Vagina (tissue), 2 donors: ENCODE measurements around the gene HERC2.

Experiments used
- POLR2A ChIP-seq, 2 donors: fragments of 450-650 bp; IDR thresholded peaks; one replicate each; pipeline ENCODE4 v1.6.1; 2017; ENCODE audit warnings: antibody characterized with exemption in 2 of 2, mild to moderate bottlenecking in 2 of 2, moderate library complexity in 2 of 2
- TF ChIP-seq, protein P1 (sequence below), 3 experiments: fragments of 450-650 bp in 2 of 3; fragments of 200-600 bp in 1 of 3; sonication (generic) in 1 of 3; IDR thresholded peaks; one replicate each; pipeline ENCODE4 v1.5.1; 2017 to 2019; ENCODE audit warnings: antibody characterized with exemption in 3 of 3, mild to moderate bottlenecking in 2 of 3, moderate library complexity in 2 of 3

DNA sequence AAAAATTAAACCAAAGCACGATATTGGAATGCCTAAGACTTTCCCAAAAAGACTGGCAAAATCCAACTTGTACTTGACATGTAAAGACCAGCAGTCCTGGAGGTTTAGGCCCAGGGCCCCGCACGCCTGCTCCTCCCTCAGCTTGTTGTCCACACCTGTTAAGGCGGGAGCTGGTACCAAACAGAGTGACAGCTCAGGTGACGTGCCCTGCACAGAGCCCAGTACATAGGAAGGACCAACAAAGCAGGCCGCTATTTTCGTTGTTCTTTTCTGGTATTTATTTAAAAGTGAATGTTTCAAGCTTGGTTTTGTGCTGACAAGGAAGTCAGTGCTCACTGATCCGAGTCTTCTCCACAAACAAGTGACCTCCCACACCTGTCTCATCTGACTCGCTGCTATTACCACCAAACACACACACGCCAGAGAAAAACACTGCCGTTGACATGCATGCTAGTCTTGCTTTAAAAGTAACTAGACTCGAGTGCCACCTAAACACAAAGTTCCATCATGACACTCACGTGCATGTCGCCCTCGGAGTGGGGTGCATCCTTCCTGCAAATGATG, 50.2 kb downstream of the HERC2 start:
- TF ChIP-seq, protein P1, sequence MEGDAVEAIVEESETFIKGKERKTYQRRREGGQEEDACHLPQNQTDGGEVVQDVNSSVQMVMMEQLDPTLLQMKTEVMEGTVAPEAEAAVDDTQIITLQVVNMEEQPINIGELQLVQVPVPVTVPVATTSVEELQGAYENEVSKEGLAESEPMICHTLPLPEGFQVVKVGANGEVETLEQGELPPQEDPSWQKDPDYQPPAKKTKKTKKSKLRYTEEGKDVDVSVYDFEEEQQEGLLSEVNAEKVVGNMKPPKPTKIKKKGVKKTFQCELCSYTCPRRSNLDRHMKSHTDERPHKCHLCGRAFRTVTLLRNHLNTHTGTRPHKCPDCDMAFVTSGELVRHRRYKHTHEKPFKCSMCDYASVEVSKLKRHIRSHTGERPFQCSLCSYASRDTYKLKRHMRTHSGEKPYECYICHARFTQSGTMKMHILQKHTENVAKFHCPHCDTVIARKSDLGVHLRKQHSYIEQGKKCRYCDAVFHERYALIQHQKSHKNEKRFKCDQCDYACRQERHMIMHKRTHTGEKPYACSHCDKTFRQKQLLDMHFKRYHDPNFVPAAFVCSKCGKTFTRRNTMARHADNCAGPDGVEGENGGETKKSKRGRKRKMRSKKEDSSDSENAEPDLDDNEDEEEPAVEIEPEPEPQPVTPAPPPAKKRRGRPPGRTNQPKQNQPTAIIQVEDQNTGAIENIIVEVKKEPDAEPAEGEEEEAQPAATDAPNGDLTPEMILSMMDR (IDR thresholded peaks at IDR 0.05) = no peak
- no peak for TF ChIP-seq POLR2A (IDR thresholded peaks at IDR 0.05)
